HG02973 (cell line): Measurements from ENCODE around the gene ENTPD3.

Experiments
- ATAC-seq: cut with Tn5 transposase; IDR thresholded peaks from one replicate; pipeline ENCODE4 v1.9.1; 2021; ENCODE audit warnings: moderate library complexity; ENCODE audit not compliant: unreplicated experiment

The ENTPD3 gene

GRCh38 chr3:40398346-40398745 is 11.4 kb downstream of the ENTPD3 start:
- no peak for ATAC-seq

GRCh38 chr3:40404591-40405198 is 17.7 kb downstream of the ENTPD3 start:
- no peak for ATAC-seq

- ATAC-seq, result no peak
Observed at GRCh38 chr3:40407007-40407406, 20.0 kb downstream of the ENTPD3 start.

GRCh38 chr3:40407611-40408010 is 20.6 kb downstream of the ENTPD3 start:
- ATAC-seq, result no peak

GRCh38 chr3:40414270-40414669 is 27.3 kb downstream of the ENTPD3 start:
- ATAC-seq, result no peak

GRCh38 chr3:40417845-40418543 is 31.0 kb downstream of the ENTPD3 start:
- ATAC-seq, result no peak

GRCh38 chr3:40422861-40423260 is 35.9 kb downstream of the ENTPD3 start:
- no peak for ATAC-seq

- no peak for ATAC-seq
Observed at GRCh38 chr3:40427045-40427669, 40.2 kb downstream of the ENTPD3 start.

GRCh38 chr3:40432793-40433192 is 45.8 kb downstream of the ENTPD3 start:
- ATAC-seq, result no peak

GRCh38 chr3:40437889-40438288 is 50.9 kb downstream of the ENTPD3 start:
- ATAC-seq, result no peak

- ATAC-seq, result no peak
Observed at GRCh38 chr3:40445062-40445461, 58.1 kb downstream of the ENTPD3 start.

- ATAC-seq, result no peak
Observed at GRCh38 chr3:40445880-40446279, 58.9 kb downstream of the ENTPD3 start.

GRCh38 chr3:40450438-40450837 is 63.5 kb downstream of the ENTPD3 start:
- no peak for ATAC-seq

GRCh38 chr3:40451551-40451950 is 64.6 kb downstream of the ENTPD3 start:
- ATAC-seq, result no peak

- no peak for ATAC-seq
Observed at GRCh38 chr3:40452057-40452456, 65.1 kb downstream of the ENTPD3 start.

GRCh38 chr3:40452562-40452875 is 65.5 kb downstream of the ENTPD3 start:
- no peak for ATAC-seq

- peak; percentile 94 for ATAC-seq
Observed at GRCh38 chr3:40452876-40453730, 66.1 kb downstream of the ENTPD3 start.

GRCh38 chr3:40453933-40454332 is 66.9 kb downstream of the ENTPD3 start:
- ATAC-seq, result no peak

GRCh38 chr3:40455328-40455727 is 68.3 kb downstream of the ENTPD3 start:
- no peak for ATAC-seq

- ATAC-seq, result no peak
Observed at GRCh38 chr3:40456279-40456939, 69.4 kb downstream of the ENTPD3 start.
